GM18499 (cell line): ENCODE data around the gene MAD1L1.

Experiments
- ATAC-seq: cut with Tn5 transposase; IDR thresholded peaks from one replicate; pipeline ENCODE4 v1.9.1; 2021; ENCODE audit warnings: moderate number of reproducible peaks; ENCODE audit not compliant: insufficient read depth, unreplicated experiment

MAD1L1 gene

GRCh38 chr7:1855725-1856160, 377.0 kb downstream of the MAD1L1 start:
- no peak for ATAC-seq

GRCh38 chr7:1854866-1855724, 377.6 kb downstream of the MAD1L1 start:
- no peak for ATAC-seq

DNA sequence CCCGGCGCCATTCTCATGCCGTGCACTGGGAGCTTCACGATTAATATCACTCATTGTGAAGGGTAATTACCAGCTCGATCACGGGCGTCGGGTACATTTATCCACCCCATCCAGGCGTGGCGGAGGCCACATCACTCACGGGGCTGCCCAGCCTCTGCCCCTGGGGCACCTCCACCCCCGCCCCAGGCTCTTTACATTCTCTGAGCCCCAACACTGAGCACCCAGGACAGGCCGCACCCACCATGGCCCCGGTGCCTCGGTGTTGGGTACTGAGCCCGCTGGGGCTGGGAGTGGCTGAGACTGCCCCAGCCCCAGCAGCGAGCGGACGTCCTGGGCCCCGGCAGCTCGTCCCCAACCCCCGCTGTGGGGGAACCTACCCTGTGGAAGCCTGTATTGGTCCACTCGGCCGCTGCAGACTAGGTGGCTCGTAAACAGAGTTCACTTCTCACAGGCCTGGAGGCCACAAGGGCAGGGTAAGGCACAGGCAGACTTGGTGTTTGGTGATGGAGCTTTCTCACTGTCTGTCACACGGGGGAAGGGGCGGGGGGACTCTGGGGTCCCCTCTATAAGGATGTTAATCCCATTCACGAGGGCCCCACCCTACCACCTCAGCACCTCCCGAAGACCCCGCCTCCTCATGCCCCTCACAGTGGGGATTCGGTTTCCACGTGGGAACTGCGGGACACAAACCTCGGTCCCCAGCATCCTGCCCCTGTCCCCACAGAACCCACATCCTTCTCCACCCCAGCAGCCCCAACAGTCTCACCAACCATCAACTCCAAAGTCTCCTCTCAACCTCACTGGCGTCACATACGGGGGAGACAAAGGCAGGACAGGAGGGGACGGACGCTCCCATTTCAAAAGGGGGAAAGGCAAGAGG, 378.5 kb downstream of the MAD1L1 start:
- ATAC-seq, result no peak

DNA sequence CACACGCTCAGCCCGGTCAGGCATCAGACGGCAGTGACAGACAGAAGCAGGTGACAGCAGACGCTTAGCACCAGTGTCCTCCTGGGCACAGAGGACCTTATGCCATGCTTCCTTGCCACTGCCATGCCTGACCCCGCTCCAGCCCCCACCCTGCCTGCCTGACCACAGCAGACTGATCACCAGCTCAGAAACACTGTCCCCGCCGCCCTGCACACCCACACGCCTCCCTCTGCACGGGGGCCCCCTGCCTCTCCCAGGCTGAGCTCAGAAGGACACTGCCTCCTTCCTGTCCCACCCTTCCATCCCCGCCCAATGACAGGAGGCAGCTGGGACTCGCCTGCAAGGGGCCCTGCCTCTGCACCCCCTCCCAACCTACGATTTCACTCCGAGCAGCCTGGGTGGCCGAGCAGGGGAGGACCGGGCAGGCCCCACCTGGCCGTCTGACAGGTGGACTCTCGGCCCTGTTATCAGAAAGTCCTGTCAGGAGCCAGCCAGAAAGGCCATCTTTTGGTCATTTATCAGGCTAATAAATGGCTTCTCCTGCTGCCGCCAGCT, 379.2 kb downstream of the MAD1L1 start:
- no peak for ATAC-seq

GRCh38 chr7:1852517-1853430, 380.0 kb downstream of the MAD1L1 start:
- no peak for ATAC-seq

GRCh38 chr7:1851721-1852516, 380.8 kb downstream of the MAD1L1 start:
- no peak for ATAC-seq

GRCh38 chr7:1850976-1851571, 381.7 kb downstream of the MAD1L1 start:
- no peak for ATAC-seq

- ATAC-seq, result no peak
Observed at GRCh38 chr7:1850111-1850975, 382.4 kb downstream of the MAD1L1 start.

DNA sequence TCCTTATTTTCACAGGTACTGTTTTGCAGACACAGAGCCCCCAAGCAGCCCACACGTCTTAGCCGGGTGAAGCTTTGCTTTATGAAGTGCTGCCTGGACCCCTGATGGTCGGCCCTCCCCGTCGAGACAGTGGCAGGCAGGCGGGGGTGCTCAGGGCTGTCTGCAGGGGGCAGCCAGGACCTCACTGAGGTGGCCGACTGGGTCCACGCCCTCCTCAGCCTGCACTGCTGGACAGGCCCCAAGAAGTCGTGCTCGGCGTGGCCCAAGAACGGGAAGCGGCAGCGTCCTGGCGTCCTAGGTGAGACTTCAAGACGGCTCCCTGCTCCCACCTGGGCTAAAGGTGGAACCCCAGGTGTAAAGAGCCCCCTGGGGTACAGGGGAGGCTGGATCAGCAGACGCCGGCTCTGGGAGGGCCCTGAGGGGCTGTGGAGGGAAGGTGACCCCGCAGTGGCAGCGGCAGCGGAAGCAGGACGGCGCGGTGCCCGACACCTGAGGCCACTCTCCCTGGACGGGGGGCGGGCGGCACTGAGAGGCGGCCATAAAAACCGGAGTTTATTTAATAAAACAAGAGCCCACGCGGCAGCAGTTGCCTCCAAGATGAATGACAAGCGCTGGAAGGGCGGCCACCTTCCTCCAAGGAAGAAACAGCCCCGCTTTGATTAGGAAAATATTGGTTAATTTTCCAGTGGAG, 383.2 kb downstream of the MAD1L1 start:
- ATAC-seq, result no peak

DNA sequence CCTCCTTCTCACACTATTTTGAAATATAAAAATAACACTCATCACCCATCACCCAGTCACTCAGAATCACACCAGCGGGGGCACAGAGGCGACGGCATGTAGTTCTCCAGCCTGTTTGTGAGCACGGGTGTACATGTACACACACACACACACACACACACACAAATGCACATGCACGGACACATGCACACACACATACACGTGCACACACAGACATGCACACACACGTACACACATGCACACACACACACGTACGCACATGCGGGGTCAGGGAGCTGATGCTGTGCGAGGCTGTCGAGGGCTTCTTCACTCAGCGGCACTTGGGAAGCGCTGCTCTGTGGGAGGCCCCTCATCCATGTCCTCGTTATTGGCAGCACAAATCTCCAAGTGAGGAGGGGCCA, 383.8 kb downstream of the MAD1L1 start:
- ATAC-seq, result no peak

DNA sequence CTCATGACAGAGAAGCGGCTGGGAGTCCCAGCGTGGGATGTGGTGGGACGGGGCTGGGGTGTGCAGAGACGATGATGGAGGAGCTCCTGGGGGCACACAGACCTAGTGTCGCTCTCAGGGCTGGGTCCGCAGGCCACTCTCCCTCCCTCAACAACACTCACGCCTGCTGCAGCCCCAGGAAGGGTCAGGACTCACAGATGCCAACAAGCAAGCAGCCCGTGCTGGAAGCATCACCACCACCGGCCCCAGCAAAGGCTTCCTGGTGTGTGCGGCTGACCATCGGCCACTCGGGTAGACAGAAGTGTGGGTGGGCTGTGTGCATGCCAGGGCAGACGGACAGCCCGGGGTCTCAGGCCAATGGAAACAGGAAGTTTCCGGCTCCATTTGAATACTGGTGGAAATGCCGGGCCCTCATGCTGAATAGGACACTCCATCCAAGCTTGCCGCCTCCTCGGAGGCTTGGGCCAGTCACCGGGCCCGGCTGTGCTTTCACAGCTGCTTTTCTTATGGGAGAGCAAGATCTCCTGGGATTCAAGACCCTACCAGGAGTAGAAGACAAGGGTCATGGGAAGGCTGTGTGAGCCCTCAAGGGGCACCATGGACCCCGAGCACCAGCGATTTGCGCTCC, 384.6 kb downstream of the MAD1L1 start:
- no peak for ATAC-seq

DNA sequence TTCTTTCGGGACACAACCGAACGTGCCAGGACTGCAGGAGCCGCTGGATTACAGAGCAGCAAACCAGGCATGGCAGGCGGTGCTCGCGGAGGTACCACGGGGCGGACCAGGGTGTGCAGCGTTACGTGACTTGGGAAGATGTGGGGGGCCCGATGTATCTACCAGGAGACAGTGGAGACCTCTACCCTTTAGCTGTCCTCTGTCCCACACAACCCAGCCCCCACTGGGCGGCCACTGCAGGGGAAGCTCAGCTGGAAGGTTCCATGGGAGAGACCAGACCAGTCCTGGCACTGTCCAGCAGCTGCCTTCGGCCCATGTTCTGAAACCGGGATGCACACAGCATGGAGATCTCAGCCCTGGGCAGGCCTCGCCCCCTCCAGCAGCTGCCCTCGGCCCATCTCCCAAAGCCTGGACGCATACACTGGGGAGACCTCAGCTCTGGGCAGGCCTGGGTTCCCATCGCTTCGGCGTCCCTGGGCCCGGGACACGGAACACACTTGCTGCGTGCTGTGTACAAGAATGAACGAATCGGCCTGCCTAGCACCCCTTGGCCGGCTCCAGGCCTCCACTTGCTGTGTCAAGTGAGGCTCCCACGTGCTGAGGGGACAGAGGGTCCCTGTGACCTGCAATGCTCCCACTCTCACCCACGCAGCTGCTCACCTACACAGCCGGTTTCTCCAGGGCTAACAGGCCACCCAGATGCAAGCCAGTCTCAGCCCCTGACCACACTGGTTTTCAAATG, 385.3 kb downstream of the MAD1L1 start:
- ATAC-seq, result no peak

DNA sequence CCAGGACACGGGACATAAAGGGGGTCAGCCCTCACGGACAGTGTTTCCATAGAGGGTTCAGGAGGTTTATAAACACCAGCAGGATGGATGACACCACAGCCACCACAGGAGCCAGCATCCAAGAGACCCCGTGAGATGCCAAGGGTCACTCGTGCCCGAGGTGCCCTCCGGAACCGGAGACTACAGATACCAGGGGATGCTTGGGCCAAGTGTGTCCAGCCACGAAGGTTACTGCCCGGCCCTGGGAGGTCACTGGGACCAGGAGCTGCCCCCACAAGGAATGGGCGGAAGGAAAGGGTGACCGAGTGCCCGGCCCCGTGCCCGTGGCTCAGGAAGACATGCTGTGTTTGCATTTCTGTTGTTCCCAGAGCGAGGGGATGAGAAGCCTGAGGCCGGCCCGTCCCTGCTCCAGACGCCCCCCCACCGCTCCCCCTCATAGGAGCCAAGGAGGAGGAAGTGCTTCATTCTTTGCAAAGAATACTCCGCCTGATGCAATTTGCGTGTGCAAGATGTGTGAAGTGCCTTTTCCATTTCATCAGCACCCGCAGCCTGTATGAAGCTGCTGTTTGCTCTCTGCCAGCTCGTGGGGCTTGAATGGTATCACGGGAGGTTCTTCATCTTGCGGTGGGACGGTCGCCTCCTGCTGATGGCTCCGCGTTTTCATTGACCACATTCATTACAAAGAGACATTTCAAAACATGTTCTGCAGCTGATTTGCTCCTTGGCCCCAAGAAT, 386.2 kb downstream of the MAD1L1 start:
- no peak for ATAC-seq

DNA sequence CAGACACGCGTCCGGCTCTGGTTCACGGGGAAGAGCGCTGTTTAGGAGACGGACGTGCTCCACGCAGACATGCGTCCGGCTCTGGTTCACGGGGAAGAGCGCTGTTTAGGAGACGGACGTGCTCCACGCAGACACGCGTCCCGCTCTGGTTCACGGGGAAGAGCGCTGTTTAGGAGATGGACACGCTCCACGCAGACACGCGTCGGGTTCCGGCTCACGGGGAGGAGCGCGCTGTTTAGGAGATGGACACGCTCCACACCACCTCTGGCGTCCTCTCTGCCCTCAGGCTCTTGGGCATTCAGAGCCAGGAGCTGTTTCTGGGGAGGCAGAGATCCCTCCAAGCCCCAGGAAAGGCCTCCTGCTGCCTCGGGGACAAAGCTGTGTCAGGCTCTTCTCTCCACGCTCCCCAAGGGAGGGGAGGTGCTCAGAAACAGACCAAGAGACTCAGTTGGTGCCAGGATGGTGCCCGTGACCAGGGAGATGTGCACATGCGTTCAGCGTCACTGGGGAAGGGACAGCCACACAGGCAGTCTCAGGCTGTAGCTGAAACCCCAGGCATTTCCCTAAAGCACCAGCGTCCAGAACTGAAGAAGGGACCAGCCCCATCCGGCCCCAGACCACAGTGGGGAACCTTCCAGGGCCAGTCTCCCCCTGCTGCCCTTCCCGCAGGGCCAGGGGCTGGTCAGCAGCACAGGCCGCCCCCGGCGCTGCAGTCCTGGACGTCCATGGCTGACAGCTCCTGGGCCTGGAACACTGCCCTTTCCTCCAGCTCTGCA, 387.0 kb downstream of the MAD1L1 start:
- no peak for ATAC-seq

DNA sequence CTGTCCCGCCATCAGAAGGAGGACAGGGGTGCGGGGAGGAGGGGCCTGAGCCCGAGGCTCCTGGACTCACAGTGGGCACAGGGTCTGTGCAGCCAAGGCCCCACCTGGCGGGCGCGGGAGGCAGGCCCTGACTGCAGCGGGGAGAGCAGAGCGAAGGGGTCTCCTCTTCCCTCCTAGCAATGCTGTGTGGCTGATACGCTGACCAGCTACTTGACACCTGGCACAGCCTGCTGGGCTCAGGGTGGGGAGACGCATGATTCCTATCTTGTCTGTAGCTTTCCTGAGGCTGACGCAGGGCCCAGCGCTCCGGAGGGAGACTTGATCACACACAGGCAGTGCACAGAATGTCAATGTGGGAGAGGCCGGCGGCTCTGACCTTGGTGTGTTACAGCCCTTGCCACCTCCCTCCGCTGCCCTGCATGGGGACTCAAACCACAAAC, 387.8 kb downstream of the MAD1L1 start:
- no peak for ATAC-seq
